Measurements from ENCODE around the gene HELZ.
"Not testable (repeated sequence)": the region's sequence is repeated elsewhere in the genome, so short reads cannot be mapped to it uniquely, and the experiment has no call there.

Gene HELZ

GRCh38 chr17:67262435-67263117, 17.6 kb upstream of the HELZ start:
- DNase-seq: no peak

GRCh38 chr17:67260170-67260987, 15.4 kb upstream of the HELZ start:
- DNase-seq: no peak

GRCh38 chr17:67258821-67259468, 13.9 kb upstream of the HELZ start:
- no peak for DNase-seq

GRCh38 chr17:67256075-67256732, 11.2 kb upstream of the HELZ start:
- no peak for DNase-seq

- DNase-seq: no peak
Observed at GRCh38 chr17:67253384-67253783, 8.4 kb upstream of the HELZ start.

- DNase-seq: not testable (repeated sequence)
Observed at GRCh38 chr17:67251586-67251985, 6.6 kb upstream of the HELZ start.

GRCh38 chr17:67248291-67248690, 3.3 kb upstream of the HELZ start:
- no peak for DNase-seq

GRCh38 chr17:67247416-67247900, 2.5 kb upstream of the HELZ start:
- no peak for DNase-seq

- DNase-seq: no peak
Observed at GRCh38 chr17:67246653-67247415, 1.8 kb upstream of the HELZ start.

GRCh38 chr17:67246403-67246652, 1.3 kb upstream of the HELZ start:
- no peak for DNase-seq

GRCh38 chr17:67245694-67246402, 852 bp upstream of the HELZ start:
- DNase-seq: no peak

GRCh38 chr17:67244431-67245072, 444 bp downstream of the HELZ start:
- no peak for DNase-seq

GRCh38 chr17:67243284-67243683, 1.7 kb downstream of the HELZ start:
- no peak for DNase-seq

GRCh38 chr17:67241719-67242341, 3.2 kb downstream of the HELZ start:
- DNase-seq: no peak

- no peak for DNase-seq
Observed at GRCh38 chr17:67239597-67239996, 5.4 kb downstream of the HELZ start.

- DNase-seq: no peak
Observed at GRCh38 chr17:67238991-67239390, 6.0 kb downstream of the HELZ start.

- DNase-seq: no peak
Observed at GRCh38 chr17:67232441-67232840, 12.6 kb downstream of the HELZ start.

GRCh38 chr17:67229109-67229955, 15.7 kb downstream of the HELZ start:
- no peak for DNase-seq

- DNase-seq: no peak
Observed at GRCh38 chr17:67227488-67227887, 17.5 kb downstream of the HELZ start.

GRCh38 chr17:67225316-67225715, 19.7 kb downstream of the HELZ start:
- DNase-seq: no peak

All from NCI-H187 treated with DMSO at 0.1 percent for 48 hours (cell line).